ENCODE data around the gene GLI3.
A peak's percentile ranks its signal among the peaks of the same experiment; 100 is the strongest.

GLI3 gene

GRCh38 chr7:42235741-42236161 is 1.3 kb downstream of the GLI3 start:
- DNase-seq: no peak

- DNase-seq: no peak
Measured at GRCh38 chr7:42234736-42235135, 2.3 kb downstream of the GLI3 start.

- no peak for DNase-seq
Measured at GRCh38 chr7:42233695-42234331, 3.2 kb downstream of the GLI3 start.

- no peak for DNase-seq
Measured at GRCh38 chr7:42233171-42233570, 3.8 kb downstream of the GLI3 start.

GRCh38 chr7:42232275-42232674 is 4.7 kb downstream of the GLI3 start:
- DNase-seq: peak; percentile 30

GRCh38 chr7:42231043-42231787 is 5.8 kb downstream of the GLI3 start:
- DNase-seq: no peak

- no peak for DNase-seq
Measured at GRCh38 chr7:42227936-42228591, 8.9 kb downstream of the GLI3 start.

- DNase-seq: peak; percentile 82
Measured at GRCh38 chr7:42227541-42227935, 9.5 kb downstream of the GLI3 start.

GRCh38 chr7:42227021-42227420 is 10.0 kb downstream of the GLI3 start:
- DNase-seq: no peak

GRCh38 chr7:42226354-42226941 is 10.6 kb downstream of the GLI3 start:
- no peak for DNase-seq

- DNase-seq: no peak
Measured at GRCh38 chr7:42224391-42225003, 12.5 kb downstream of the GLI3 start.

- DNase-seq: no peak
Measured at GRCh38 chr7:42222891-42223290, 14.1 kb downstream of the GLI3 start.

- DNase-seq: no peak
Measured at GRCh38 chr7:42222125-42222524, 14.9 kb downstream of the GLI3 start.

- no peak for DNase-seq
Measured at GRCh38 chr7:42221304-42221703, 15.7 kb downstream of the GLI3 start.

- no peak for DNase-seq
Measured at GRCh38 chr7:42219447-42219846, 17.6 kb downstream of the GLI3 start.

GRCh38 chr7:42218248-42218647 is 18.8 kb downstream of the GLI3 start:
- no peak for DNase-seq

GRCh38 chr7:42217548-42217947 is 19.5 kb downstream of the GLI3 start:
- no peak for DNase-seq

- DNase-seq: no peak
Measured at GRCh38 chr7:42217053-42217452, 20.0 kb downstream of the GLI3 start.

- no peak for DNase-seq
Measured at GRCh38 chr7:42214060-42214679, 22.8 kb downstream of the GLI3 start.

GRCh38 chr7:42213093-42213492 is 23.9 kb downstream of the GLI3 start:
- DNase-seq: no peak

- no peak for DNase-seq
Measured at GRCh38 chr7:42212541-42213090, 24.4 kb downstream of the GLI3 start.

- DNase-seq: no peak
Measured at GRCh38 chr7:42211938-42212337, 25.1 kb downstream of the GLI3 start.

GRCh38 chr7:42210779-42211178 is 26.2 kb downstream of the GLI3 start:
- no peak for DNase-seq

Data from RPMI8226 (cell line).